MM.1S (cell line): ENCODE measurements around the gene SMC1B.
"Not testable (repeated sequence)": the region's sequence is repeated elsewhere in the genome, so short reads cannot be mapped to it uniquely, and the experiment has no call there.

ENCODE experiments used
- DNase-seq: peaks from one replicate; pipeline ENCODE4 v3.0.0-alpha.2; 2015
- H2AFZ ChIP-seq: fragments of 300-600 bp; sonication (generic); 2 replicates; pipeline ENCODE4 v1.6.0; 2016; ENCODE audit warnings: antibody characterized with exemption, low read length
- H3F3A ChIP-seq: fragments of 300-600 bp; sonication (generic); 2 replicates; pipeline ENCODE4 v1.6.1; 2016; ENCODE audit warnings: mild to moderate bottlenecking, antibody characterized with exemption, low read length, moderate library complexity, mixed read lengths; ENCODE audit not compliant: insufficient read depth
- H3K27ac ChIP-seq: fragments of 300-600 bp; sonication (generic); 2 replicates; pipeline ENCODE4 v1.5.1; 2016; ENCODE audit warnings: mild to moderate bottlenecking, low read length
- H3K27me3 ChIP-seq: fragments of 300-600 bp; sonication (generic); replicated peaks from 2 replicates; pipeline ENCODE4 v1.6.0; 2016; ENCODE audit warnings: low read length; ENCODE audit not compliant: insufficient read depth
- H3K36me3 ChIP-seq: fragments of 300-600 bp; sonication (generic); replicated peaks from 2 replicates; pipeline ENCODE4 v1.6.1; 2016; ENCODE audit warnings: mild to moderate bottlenecking, low read length, mixed read lengths; ENCODE audit not compliant: insufficient read depth
- H3K4me1 ChIP-seq: fragments of 300-600 bp; sonication (generic); 2 replicates; pipeline ENCODE4 v1.6.1; 2016; ENCODE audit warnings: low read length, mixed read lengths
- H3K4me2 ChIP-seq: fragments of 300-600 bp; sonication (generic); 2 replicates; pipeline ENCODE4 v1.6.0; 2016; ENCODE audit warnings: low read depth, low read length
- H3K4me3 ChIP-seq: fragments of 300-600 bp; sonication (generic); 2 replicates; pipeline ENCODE4 v1.5.1; 2016; ENCODE audit warnings: low read length, mixed read lengths
- H3K79me2 ChIP-seq: fragments of 300-600 bp; sonication (generic); 2 replicates; pipeline ENCODE4 v1.6.1; 2016; ENCODE audit warnings: mixed run types, low read length, mixed read lengths
- H3K9ac ChIP-seq: fragments of 300-600 bp; sonication (generic); 2 replicates; pipeline ENCODE4 v1.6.1; 2016; ENCODE audit warnings: low read length, mixed read lengths
- H3K9me2 ChIP-seq: fragments of 300-600 bp; sonication (generic); replicated peaks from 2 replicates; pipeline ENCODE4 v1.6.1; 2016; ENCODE audit warnings: mild to moderate bottlenecking, low read length, mixed read lengths; ENCODE audit not compliant: insufficient read depth
- H3K9me3 ChIP-seq: fragments of 300-600 bp; sonication (generic); replicated peaks from 2 replicates; pipeline ENCODE4 v1.6.1; 2016; ENCODE audit warnings: mild to moderate bottlenecking, low read length, mixed read lengths; ENCODE audit not compliant: insufficient read depth
- H4K20me1 ChIP-seq: fragments of 300-600 bp; sonication (generic); 2 replicates; pipeline ENCODE4 v1.6.1; 2016; ENCODE audit warnings: mild to moderate bottlenecking, low read length, moderate library complexity, mixed read lengths; ENCODE audit not compliant: insufficient read depth
- EZH2 ChIP-seq: fragments of 300-600 bp; sonication (generic); optimal IDR thresholded peaks from 2 replicates; pipeline ENCODE3; 2017; ENCODE audit warnings: low read depth, mild to moderate bottlenecking, antibody characterized with exemption, low read length, mixed read lengths
- EZH2phosphoT487 ChIP-seq: fragments of 300-600 bp; sonication (generic); IDR thresholded peaks from 2 replicates; pipeline ENCODE4 v1.6.1; 2018; ENCODE audit warnings: antibody characterized with exemption, low read length
- TF ChIP-seq, protein P1 (sequence below): fragments of 300-600 bp; sonication (generic); IDR thresholded peaks from 2 replicates; pipeline ENCODE4 v1.5.1; 2016; ENCODE audit warnings: antibody characterized with exemption, low read length, mixed read lengths

Gene SMC1B

DNA sequence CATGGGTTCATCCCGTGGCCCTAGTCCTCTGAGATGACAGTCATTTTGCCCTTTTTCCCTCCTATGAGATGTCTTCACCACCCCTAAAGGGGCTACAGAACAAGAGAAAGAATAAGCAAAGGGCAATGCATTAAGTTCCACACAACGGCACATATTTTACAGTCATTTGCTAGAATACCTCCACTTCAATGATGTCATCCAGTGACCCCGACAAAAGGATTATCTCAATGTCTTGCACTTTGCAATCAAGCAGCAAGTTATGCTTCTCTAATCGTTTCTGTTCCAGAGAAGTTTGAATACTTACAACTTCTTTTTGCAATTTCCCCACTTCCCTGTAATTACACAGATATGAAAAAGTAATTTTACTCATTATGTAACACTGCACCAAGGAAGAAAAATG, 53.8 kb downstream of the SMC1B start:
- Histone ChIP-seq H3K9me3 (no peaks in the 10 kb centered on the region), H3K9me2 (no peaks in the 10 kb centered on the region), H3K27ac (no peak overlapping the region), H3K79me2 (no peaks in the 10 kb centered on the region), H3K36me3 (no peaks in the 10 kb centered on the region), H3K27me3 (no peaks in the 10 kb centered on the region), H3K4me3 (no peak overlapping the region), H3F3A (no peaks in the 10 kb centered on the region), H4K20me1 (no peaks in the 10 kb centered on the region), H2AFZ (no peak overlapping the region), H3K4me1 (no peaks in the 10 kb centered on the region), H3K9ac (no peak overlapping the region), H3K4me2 (no peak overlapping the region)
- no peak for DNase-seq
- TF ChIP-seq, protein P1, sequence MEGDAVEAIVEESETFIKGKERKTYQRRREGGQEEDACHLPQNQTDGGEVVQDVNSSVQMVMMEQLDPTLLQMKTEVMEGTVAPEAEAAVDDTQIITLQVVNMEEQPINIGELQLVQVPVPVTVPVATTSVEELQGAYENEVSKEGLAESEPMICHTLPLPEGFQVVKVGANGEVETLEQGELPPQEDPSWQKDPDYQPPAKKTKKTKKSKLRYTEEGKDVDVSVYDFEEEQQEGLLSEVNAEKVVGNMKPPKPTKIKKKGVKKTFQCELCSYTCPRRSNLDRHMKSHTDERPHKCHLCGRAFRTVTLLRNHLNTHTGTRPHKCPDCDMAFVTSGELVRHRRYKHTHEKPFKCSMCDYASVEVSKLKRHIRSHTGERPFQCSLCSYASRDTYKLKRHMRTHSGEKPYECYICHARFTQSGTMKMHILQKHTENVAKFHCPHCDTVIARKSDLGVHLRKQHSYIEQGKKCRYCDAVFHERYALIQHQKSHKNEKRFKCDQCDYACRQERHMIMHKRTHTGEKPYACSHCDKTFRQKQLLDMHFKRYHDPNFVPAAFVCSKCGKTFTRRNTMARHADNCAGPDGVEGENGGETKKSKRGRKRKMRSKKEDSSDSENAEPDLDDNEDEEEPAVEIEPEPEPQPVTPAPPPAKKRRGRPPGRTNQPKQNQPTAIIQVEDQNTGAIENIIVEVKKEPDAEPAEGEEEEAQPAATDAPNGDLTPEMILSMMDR: no peak
- TF ChIP-seq EZH2phosphoT487: no peak
- no peak for TF ChIP-seq EZH2

DNA sequence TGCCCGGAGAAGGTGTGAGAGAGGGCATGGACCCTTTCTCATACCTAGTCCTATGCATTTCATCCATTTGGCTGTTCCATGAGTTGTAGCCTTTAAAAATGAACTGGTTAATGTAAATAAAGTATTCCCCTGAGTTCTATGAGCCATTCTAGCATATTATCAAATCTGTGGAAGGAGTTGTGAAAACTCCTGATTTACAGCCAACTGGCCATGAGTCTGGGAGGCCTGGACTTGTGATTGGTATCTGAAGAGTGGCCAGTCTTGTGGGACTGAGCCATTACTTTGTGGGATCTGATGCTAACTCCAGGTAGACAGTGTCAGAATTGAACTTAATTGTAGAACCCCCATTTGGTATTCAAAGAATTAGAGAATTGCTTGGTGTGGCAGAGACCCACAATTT, 55.3 kb downstream of the SMC1B start:
- H3K4me2 ChIP-seq: no peak overlapping the region
- TF ChIP-seq EZH2phosphoT487: no peak

GRCh38 chr22:45357490-45357889, 55.9 kb downstream of the SMC1B start:
- no peak for DNase-seq
- H3K4me1 ChIP-seq: no peaks in the 10 kb centered on the region
- H3K36me3 ChIP-seq: no peaks in the 10 kb centered on the region
- H3K27ac ChIP-seq: no peak overlapping the region
- H3K9me3 ChIP-seq: no peaks in the 10 kb centered on the region
- H3K4me2 ChIP-seq: no peak overlapping the region
- no peaks in the 10 kb centered on the region for H3K27me3 ChIP-seq
- no peaks in the 10 kb centered on the region for H3K79me2 ChIP-seq
- H4K20me1 ChIP-seq: no peaks in the 10 kb centered on the region
- H3K9ac ChIP-seq: no peak overlapping the region
- H3K4me3 ChIP-seq: no peak overlapping the region
- H2AFZ ChIP-seq: no peak overlapping the region
- TF ChIP-seq EZH2phosphoT487 (no peak), EZH2 (no peak)
- TF ChIP-seq, protein P1: no peak
- H3K9me2 ChIP-seq: no peaks in the 10 kb centered on the region
- H3F3A ChIP-seq: no peaks in the 10 kb centered on the region

More for the DNA sequence above, 55.3 kb downstream of the SMC1B start:
- Histone ChIP-seq H3K36me3 (no peaks in the 10 kb centered on the region), H3K27me3 (no peaks in the 10 kb centered on the region), H3K9ac (no peak overlapping the region), H3K9me2 (no peaks in the 10 kb centered on the region), H3K4me1 (no peaks in the 10 kb centered on the region), H3K27ac (no peak overlapping the region), H3F3A (no peaks in the 10 kb centered on the region), H3K9me3 (no peaks in the 10 kb centered on the region), H4K20me1 (no peaks in the 10 kb centered on the region), H3K4me3 (no peak overlapping the region), H2AFZ (no peak overlapping the region), H3K79me2 (no peaks in the 10 kb centered on the region)
- DNase-seq: no peak

- no peaks in the 10 kb centered on the region for H3F3A ChIP-seq
- H3K9ac ChIP-seq: no peak overlapping the region
- no peak overlapping the region for H2AFZ ChIP-seq
- H3K4me1 ChIP-seq: no peaks in the 10 kb centered on the region
- TF ChIP-seq, protein P1: no peak
- no peak for TF ChIP-seq EZH2
- TF ChIP-seq EZH2phosphoT487: no peak
- no peaks in the 10 kb centered on the region for H3K9me3 ChIP-seq
- H3K4me3 ChIP-seq: no peak overlapping the region
- no peaks in the 10 kb centered on the region for H3K9me2 ChIP-seq
- no peaks in the 10 kb centered on the region for H3K36me3 ChIP-seq
- no peaks in the 10 kb centered on the region for H3K27me3 ChIP-seq
- H3K79me2 ChIP-seq: no peaks in the 10 kb centered on the region
- no peak for DNase-seq
- H4K20me1 ChIP-seq: no peaks in the 10 kb centered on the region
- no peak overlapping the region for H3K27ac ChIP-seq
- no peak overlapping the region for H3K4me2 ChIP-seq
These were observed 59.6 kb downstream of the SMC1B start for GRCh38 chr22:45353786-45354185.

DNA sequence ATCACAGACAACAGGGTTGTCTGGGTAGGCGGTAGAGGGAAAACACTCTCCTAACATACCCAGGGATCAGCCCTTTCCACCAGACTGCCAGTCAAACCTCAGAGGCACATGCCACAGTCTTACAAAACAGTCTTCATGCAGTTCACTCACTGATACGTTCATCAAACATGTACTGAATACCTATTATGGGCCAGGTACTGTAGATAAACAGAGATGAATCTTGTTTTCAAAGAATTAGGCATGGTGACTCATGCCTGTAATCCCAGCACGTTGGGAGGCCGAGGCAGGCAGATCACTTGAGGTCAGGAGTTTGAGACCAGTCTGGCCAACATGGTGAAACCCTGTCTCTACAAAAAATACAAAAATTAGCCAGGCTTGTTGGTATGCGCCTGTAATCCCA, 60.6 kb downstream of the SMC1B start:
- not testable (repeated sequence) for H2AFZ ChIP-seq, DNase-seq, H3F3A ChIP-seq, H4K20me1 ChIP-seq, H3K9ac ChIP-seq, H3K4me2 ChIP-seq, H3K36me3 ChIP-seq, H3K9me2 ChIP-seq, H3K27ac ChIP-seq, H3K27me3 ChIP-seq, H3K9me3 ChIP-seq, H3K4me1 ChIP-seq, H3K79me2 ChIP-seq, H3K4me3 ChIP-seq
